Activated naive CD4-positive, alpha-beta T cell treated with anti-CD3 and anti-CD28 coated beads for 36 hours (primary cell): ENCODE results near the gene PLB1. TPM values are rescaled to one million over a fixed set of nuclear protein-coding genes. Genes with fewer than 3 reads are reported as not detected.

Source experiments
- CTCF ChIA-PET: fragments of 350-600 bp; sonication (Branson Sonifier 250); formaldehyde crosslinking; loops from one replicate; lab custom pipeline; 2021; ENCODE audit warnings: antibody characterized with exemption; lab: Charles Lee
- DNase-seq: peaks from one replicate; pipeline ENCODE4 v3.0.0-alpha.2; 2020
- H3K27ac Mint-ChIP-seq: one replicate; pipeline ENCODE4 v1.8.0; 2021; ENCODE audit warnings: mild to moderate bottlenecking, mixed read lengths
- H3K27me3 Mint-ChIP-seq: one replicate; pipeline ENCODE4 v1.8.0; 2021; ENCODE audit warnings: low read depth, mixed read lengths
- H3K36me3 Mint-ChIP-seq: one replicate; pipeline ENCODE4 v1.8.0; 2021; ENCODE audit warnings: low read depth, mixed read lengths
- H3K4me1 Mint-ChIP-seq: one replicate; pipeline ENCODE4 v1.8.0; 2021; ENCODE audit warnings: low read depth, mixed read lengths
- H3K4me3 Mint-ChIP-seq: one replicate; pipeline ENCODE4 v1.8.0; 2021; ENCODE audit warnings: mild to moderate bottlenecking, moderate library complexity, mixed read lengths
- H3K9me3 Mint-ChIP-seq: one replicate; pipeline ENCODE4 v1.8.0; 2021; ENCODE audit warnings: mixed read lengths
- intact Hi-C: fragments of 100-400 bp; cut with micrococcal nuclease; formaldehyde crosslinking; loops from one replicate; pipeline ENCODE4 v1.15.1; 2023
- total RNA-seq, 2 experiments: library from RNA; stranded (reverse); gene quantifications; one replicate each; pipeline ENCODE4 v1.2.3, GENCODE V29; 2021

Gene PLB1
- total RNA-seq, 2 experiments from 2014 or later, result 1.3 to 1.6 TPM

DNA sequence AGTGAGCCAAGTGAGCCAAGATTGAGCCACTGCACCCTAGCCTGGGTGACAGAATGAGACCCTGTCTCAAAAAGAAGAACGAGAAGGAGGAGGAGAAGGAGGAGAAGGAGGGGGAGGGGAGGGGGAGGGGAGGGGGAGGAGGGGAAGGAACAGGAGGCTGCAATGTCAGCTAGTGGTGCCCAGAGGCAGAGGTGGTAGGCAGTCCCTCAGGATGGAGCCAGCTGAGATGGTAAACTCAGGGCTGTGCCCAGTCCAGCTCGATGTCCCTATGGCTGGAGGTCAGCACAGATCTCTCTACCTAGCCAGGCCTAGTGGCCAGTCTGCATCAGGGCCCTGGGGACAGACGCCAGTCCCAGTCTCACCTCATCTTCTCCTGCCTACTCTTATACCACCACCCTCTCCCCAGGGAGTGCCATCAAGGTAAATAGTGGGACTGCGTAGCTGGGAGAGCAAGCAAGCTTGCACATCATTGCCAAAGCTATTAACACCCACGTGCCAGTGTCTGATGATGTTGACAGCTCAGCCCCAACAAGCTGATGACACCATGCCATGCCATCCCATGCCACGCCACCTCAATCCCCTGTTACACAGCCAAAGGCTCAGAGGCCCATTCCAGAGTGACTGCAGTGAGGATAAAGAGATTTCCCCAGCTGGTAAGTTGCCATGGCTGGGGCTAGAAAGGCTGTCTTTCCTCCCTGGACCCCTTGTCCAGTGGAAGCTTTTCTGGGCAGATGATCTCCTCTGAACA, 7.6 kb upstream of the PLB1 start:
- no peaks in the 10 kb centered on the region for H3K36me3 Mint-ChIP-seq
- no peaks in the 10 kb centered on the region for H3K27me3 Mint-ChIP-seq
- H3K4me3 Mint-ChIP-seq, result no peak overlapping the region
- H3K9me3 Mint-ChIP-seq, result no peaks in the 10 kb centered on the region
- peaks cover 3% of the 10 kb centered on the region for H3K4me1 Mint-ChIP-seq
- DNase-seq, result no peak
- intact Hi-C loops, result no loop called here
- no peak overlapping the region for H3K27ac Mint-ChIP-seq
- CTCF ChIA-PET, result interaction anchor here (0.7 kb wide), 1 partner anchor 805 kb away, joined by 3 read pairs; no protein-coding TSS in a partner anchor

DNA sequence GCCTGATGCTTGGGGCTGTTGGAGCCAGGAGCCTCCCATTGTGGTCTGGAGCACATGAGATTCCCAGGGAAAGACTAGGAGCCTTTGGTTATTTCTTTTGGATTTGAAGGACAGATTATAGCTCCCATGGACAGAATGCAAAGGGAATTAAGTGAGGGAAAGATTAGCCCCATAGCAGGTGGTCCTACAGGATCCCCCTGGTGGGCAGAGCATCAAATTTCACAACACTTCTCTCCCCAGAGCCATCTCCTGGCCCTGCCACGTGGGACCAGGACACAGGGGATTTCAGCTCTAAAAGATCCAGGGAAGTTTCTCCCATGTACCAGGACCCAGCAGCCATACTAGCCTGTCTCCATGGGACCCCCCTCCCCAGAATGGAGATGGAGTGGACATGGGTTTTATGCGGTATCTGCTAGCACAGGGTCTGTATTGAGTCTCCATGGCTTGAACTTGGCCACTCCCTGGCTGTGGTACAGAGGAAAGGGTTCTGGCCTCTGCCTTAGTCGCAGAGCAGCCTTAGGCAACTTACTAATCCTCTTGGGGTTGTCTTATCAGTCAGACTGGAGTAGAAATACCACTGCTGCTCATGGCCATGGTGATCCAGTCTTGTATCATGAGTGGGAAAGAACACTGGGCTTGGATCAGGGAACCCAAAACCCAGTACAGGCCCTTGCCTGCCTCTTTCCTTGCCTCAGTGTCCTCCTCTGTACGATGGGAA, 6.8 kb upstream of the PLB1 start:
- no peaks in the 10 kb centered on the region for H3K36me3 Mint-ChIP-seq
- intact Hi-C loops, result no loop called here
- H3K27ac Mint-ChIP-seq, result no peak overlapping the region
- H3K4me1 Mint-ChIP-seq, result peaks cover 3% of the 10 kb centered on the region
- no peaks in the 10 kb centered on the region for H3K27me3 Mint-ChIP-seq
- H3K4me3 Mint-ChIP-seq, result no peak overlapping the region
- CTCF ChIA-PET, result interaction anchor here (0.7 to 1.2 kb wide), 2 partner anchors 36 to 806 kb away, joined by 3 to 4 read pairs; no protein-coding TSS in a partner anchor
- DNase-seq, result no peak
- H3K9me3 Mint-ChIP-seq, result no peaks in the 10 kb centered on the region

DNA sequence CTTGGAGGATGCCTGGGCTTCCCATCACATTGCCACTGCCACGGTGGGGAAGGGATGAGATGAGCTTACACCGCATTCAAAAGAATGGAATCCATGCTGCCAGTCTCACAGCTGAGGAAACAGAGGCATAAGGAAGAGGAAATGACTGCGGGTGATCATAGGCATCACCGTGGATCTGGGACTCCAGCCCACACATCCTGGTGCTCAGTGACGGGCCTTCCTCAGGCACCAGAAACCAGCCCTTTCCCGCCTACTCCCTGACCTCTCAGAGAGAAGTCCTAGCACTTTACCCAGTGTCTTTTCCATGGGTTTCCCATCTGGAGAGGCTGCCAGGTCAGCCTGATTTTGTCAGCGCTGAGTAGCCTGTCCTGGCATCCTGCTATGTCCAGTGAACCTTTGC, 5.3 kb upstream of the PLB1 start:
- Mint-ChIP-seq H3K36me3 (no peaks in the 10 kb centered on the region), H3K4me1 (peaks cover 3% of the 10 kb centered on the region), H3K4me3 (no peak overlapping the region), H3K9me3 (no peaks in the 10 kb centered on the region), H3K27ac (no peak overlapping the region), H3K27me3 (peaks cover under 1% of the 10 kb centered on the region)
- intact Hi-C loops, result no loop called here
- CTCF ChIA-PET, result interaction anchor here (1.2 kb wide), 1 partner anchor 38 kb away, joined by 4 read pairs; no protein-coding TSS in a partner anchor
- DNase-seq, result no peak

DNA sequence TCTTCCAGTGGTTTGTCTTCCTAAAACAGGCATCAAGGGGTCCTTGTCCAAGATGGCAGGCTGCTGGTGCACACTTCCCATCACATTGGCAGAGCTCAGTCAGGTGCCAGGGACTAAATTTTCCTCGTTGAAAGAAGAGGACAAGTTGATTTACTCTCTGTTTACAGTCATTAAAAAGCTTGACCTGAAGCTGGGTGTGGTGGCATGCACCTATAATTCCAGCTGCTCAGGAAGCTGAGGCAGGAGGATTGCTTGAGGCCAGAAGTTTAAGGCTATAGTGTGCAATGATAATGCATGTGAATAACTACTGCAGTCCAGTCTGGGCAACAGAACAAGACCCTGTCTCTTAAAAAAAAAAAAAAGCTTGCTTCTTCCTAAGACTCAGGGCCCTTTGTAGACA, 3.6 kb upstream of the PLB1 start:
- CTCF ChIA-PET, result interaction anchor here (0.6 to 1.0 kb wide), 6 partner anchors 74 to 821 kb away, joined by 3 to 8 read pairs (median 4); no protein-coding TSS in a partner anchor
- H3K4me3 Mint-ChIP-seq, result no peak overlapping the region
- intact Hi-C loops, result no loop called here
- peaks cover 6% of the 10 kb centered on the region for H3K27me3 Mint-ChIP-seq
- no peak overlapping the region for H3K27ac Mint-ChIP-seq
- peaks cover 3% of the 10 kb centered on the region for H3K4me1 Mint-ChIP-seq
- no peaks in the 10 kb centered on the region for H3K36me3 Mint-ChIP-seq
- DNase-seq, result no peak
- H3K9me3 Mint-ChIP-seq, result no peaks in the 10 kb centered on the region

DNA sequence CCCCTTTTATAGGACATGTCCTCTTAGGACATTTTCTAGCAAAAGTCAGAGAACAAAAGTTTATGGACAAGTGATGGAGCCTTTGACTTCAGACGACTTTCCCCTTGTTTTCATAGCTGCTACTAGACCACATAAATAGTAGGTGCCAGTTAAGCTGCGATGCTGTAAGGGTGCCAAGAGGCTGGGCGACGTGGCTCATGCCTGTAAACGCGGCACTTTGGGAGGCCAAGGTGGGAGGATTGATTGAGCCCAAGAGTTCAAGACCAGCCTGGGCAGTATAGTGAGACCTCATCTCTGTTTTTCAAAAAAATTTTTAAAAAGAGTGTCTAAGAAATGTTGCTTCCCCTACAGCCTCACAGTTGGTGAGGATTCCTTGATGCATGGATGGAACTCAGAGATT, 2.2 kb upstream of the PLB1 start:
- H3K36me3 Mint-ChIP-seq, result no peaks in the 10 kb centered on the region
- peaks cover 3% of the 10 kb centered on the region for H3K4me1 Mint-ChIP-seq
- CTCF ChIA-PET, result interaction anchor here (0.7 kb wide), 1 partner anchor 231 kb away, joined by 3 read pairs; no protein-coding TSS in a partner anchor
- H3K27me3 Mint-ChIP-seq, result peaks cover 6% of the 10 kb centered on the region
- H3K4me3 Mint-ChIP-seq, result no peak overlapping the region
- H3K9me3 Mint-ChIP-seq, result no peaks in the 10 kb centered on the region
- intact Hi-C loops, result no loop called here
- no peak overlapping the region for H3K27ac Mint-ChIP-seq
- DNase-seq, result no peak

DNA sequence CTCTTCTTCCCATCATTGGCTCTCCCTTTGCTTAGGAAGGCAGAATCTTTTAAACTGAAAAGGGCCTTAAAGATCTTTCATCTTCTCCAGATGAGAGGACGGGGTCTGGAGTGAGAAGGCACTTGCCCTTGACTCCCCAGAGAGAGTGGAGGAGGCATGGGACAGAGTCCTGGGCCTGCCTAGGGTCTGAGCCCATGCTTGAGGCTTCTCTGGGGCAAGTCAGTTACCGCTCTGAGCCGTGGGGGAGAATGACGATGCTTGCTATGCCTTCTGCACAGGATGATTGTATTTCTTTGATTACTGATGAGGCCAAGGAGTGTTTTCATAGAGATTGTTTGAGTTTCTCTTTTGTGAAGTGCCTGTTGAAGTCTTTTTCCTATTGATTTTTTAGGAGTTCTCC, 921 bp downstream of the PLB1 start:
- H3K4me3 Mint-ChIP-seq, result no peak overlapping the region
- peaks cover 3% of the 10 kb centered on the region for H3K4me1 Mint-ChIP-seq
- intact Hi-C loops, result no loop called here
- H3K36me3 Mint-ChIP-seq, result no peaks in the 10 kb centered on the region
- no peak for DNase-seq
- H3K9me3 Mint-ChIP-seq, result no peaks in the 10 kb centered on the region
- H3K27ac Mint-ChIP-seq, result no peak overlapping the region
- peaks cover 6% of the 10 kb centered on the region for H3K27me3 Mint-ChIP-seq
- CTCF ChIA-PET, result interaction anchor here (1.5 kb wide), 1 partner anchor 793 kb away, joined by 3 read pairs; no protein-coding TSS in a partner anchor

DNA sequence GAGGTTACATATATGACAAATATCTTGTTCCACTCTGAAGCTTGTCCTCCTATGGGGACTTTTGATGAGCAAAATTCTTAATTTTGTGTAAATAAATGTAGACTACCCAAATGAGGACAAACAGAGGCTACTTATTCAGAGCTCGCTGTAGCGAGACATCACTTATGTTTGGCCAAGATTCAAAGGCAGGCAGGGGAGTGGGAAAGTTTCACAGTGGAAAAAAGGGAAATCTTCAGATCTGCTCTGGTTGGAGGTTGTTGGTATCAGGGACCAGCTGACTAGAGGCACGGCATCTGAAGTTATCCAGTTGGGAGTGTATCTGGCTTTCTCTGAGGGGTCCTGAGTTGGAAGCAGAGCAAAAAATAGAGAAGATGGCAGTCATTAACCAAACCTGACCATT, 1.3 kb downstream of the PLB1 start:
- intact Hi-C loops, result no loop called here
- DNase-seq, result no peak
- H3K4me3 Mint-ChIP-seq, result no peak overlapping the region
- H3K36me3 Mint-ChIP-seq, result no peaks in the 10 kb centered on the region
- peaks cover 6% of the 10 kb centered on the region for H3K27me3 Mint-ChIP-seq
- H3K4me1 Mint-ChIP-seq, result peaks cover 1% of the 10 kb centered on the region
- no peaks in the 10 kb centered on the region for H3K9me3 Mint-ChIP-seq
- H3K27ac Mint-ChIP-seq, result no peak overlapping the region
- CTCF ChIA-PET, result interaction anchor here (1.5 kb wide), 1 partner anchor 794 kb away, joined by 3 read pairs; no protein-coding TSS in a partner anchor

DNA sequence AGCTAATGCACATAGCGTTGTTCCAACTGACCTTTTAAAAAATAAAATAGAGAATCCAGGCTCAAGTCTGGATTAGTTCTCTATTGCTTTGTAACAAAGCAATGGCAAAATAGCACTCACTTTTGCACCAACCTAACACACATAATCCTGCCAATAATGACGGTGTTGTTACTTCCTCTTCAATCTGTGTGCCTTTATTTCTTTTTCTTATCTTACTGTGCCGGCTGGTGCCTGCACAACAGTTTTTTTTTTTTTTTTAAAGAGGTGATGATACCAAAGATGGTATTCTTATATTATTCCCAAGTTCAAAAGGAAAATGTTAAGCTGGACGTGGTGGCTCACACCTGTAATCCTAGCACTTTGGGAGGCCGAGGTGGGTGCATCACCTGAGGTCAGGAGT, 3.4 kb downstream of the PLB1 start:
- no peak overlapping the region for H3K4me3 Mint-ChIP-seq
- intact Hi-C loops, result no loop called here
- peaks cover 6% of the 10 kb centered on the region for H3K27me3 Mint-ChIP-seq
- H3K9me3 Mint-ChIP-seq, result no peaks in the 10 kb centered on the region
- DNase-seq, result no peak
- CTCF ChIA-PET, result interaction anchor here (0.7 kb wide), 1 partner anchor 330 kb away, joined by 3 read pairs; no protein-coding TSS in a partner anchor
- H3K4me1 Mint-ChIP-seq, result no peaks in the 10 kb centered on the region
- no peaks in the 10 kb centered on the region for H3K36me3 Mint-ChIP-seq
- H3K27ac Mint-ChIP-seq, result no peak overlapping the region

DNA sequence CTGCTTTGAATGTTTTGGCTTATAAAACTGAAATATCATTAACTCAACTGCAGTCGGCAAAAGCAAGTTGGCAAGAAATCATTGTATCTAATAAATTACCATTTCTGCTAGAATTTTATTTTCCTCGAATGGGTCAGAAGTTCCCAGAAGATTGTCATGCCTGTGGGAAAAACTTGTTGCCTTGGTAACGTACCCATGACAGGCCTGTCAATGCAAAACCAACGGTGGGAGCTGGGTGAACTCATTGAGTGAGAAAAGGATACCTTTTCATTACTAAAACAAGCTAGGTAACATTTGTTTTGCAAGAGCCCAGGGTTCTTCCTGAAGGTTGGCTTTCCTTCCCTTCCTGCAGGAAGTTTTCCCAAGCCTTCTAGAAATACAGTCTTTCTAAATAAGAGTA, 9.5 kb downstream of the PLB1 start:
- Mint-ChIP-seq H3K27me3 (no peaks in the 10 kb centered on the region), H3K4me1 (peaks cover 5% of the 10 kb centered on the region), H3K36me3 (no peaks in the 10 kb centered on the region), H3K4me3 (no peak overlapping the region), H3K9me3 (no peaks in the 10 kb centered on the region), H3K27ac (no peak overlapping the region)
- intact Hi-C loops, result no loop called here
- no peak for DNase-seq
- CTCF ChIA-PET, result no interaction called here

DNA sequence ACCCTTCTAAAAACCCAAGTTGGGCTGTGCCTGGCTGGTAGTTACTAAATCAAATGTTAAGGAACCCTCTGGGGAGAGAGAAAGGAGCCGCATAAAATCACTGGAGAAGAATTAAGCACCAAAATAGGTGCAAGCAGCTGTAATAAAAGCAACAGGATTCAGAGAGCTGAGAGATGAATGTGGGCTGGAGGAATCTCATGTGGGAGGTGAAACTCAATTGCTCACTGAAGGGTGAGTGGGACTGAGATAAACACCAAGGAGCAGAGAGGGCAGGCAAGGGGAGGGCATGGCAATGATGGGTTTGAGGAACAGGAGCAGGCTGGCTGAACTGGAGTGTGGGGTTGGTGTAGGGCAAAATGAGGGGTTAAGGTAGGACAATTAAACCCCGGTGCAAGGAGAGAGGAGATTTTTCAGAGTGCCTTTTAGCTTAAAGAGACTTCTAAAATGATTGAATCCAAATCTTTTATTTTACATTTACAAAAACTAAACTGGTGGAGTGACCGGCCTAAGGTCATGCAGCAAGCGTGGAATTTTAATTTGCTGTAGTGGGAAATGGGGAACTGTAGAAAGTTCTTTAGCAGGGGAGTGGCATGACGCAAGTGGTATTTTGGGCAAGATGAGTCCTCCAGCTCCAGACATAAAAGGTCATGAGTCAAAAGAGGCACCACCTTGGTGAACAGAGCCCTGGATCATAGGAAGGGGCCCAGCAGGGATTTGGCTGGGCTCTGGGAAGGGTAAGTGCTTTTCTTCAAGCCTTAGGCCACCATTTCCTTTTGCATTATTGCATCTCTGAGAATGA, 10.5 kb downstream of the PLB1 start:
- Mint-ChIP-seq H3K9me3 (no peaks in the 10 kb centered on the region), H3K27ac (no peak overlapping the region), H3K36me3 (no peaks in the 10 kb centered on the region), H3K27me3 (no peaks in the 10 kb centered on the region), H3K4me1 (peaks cover 5% of the 10 kb centered on the region), H3K4me3 (no peak overlapping the region)
- no peak for DNase-seq
- CTCF ChIA-PET, result no interaction called here
- intact Hi-C loops, result no loop called here

DNA sequence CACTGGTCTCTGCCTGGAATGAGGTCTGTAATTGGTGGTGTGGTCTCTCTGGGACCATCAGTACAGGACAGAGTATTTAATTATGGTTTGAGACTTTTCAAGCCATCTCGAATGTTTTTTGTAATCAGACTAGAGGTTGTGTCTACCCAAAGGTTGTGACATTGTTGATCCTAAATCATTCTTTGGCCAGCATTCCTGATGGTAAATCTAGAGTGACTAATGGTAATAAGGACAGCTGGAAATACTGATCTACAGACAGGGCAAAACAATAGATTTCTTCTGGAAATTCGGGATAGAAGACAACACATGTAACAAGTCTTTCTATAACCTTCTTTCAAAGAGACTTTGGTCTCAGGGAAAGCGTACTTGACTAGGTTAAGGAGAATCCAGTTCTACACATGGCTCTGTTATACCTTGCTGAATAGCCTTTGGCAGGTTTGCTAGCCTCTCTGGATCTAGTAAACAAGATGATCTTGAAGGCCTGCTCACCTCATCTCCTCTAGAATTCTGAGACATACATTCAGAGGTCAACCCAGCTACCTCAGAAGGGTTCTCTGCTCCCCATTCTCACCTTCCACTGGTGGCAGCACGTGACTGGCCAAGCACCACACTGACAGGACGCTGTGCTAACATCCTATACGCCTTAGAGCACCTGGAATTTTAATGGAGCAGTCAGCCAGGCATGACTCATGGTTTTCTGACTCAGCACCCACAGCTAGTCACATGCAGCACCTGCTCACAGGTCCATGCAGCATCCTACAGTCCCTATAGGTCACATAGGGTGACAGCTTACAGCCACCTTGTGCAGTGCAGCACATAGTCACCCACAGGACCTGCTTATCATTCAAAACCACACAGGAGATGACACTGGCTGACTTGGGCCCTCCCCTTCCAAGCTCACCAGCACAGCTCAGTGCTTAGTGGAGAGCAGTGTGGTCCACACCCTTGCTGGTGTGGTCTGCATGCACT, 12.2 kb downstream of the PLB1 start:
- peak; percentile 27 for DNase-seq
- Mint-ChIP-seq H3K36me3 (no peaks in the 10 kb centered on the region), H3K27ac (no peak overlapping the region), H3K4me3 (no peak overlapping the region), H3K4me1 (peaks cover 5% of the 10 kb centered on the region), H3K9me3 (peaks cover 13% of the 10 kb centered on the region), H3K27me3 (no peaks in the 10 kb centered on the region)
- CTCF ChIA-PET, result no interaction called here
- intact Hi-C loops, result no loop called here
